Measurements from ENCODE around the gene SPON2. TPM values are rescaled to one million over a fixed set of nuclear protein-coding genes. Genes with fewer than 3 reads are reported as not detected.
A peak's percentile ranks its signal among the peaks of the same experiment; 100 is the strongest.

Gene SPON2
- total RNA-seq, 1 donor from 2014 or later: 43.9 TPM

DNA sequence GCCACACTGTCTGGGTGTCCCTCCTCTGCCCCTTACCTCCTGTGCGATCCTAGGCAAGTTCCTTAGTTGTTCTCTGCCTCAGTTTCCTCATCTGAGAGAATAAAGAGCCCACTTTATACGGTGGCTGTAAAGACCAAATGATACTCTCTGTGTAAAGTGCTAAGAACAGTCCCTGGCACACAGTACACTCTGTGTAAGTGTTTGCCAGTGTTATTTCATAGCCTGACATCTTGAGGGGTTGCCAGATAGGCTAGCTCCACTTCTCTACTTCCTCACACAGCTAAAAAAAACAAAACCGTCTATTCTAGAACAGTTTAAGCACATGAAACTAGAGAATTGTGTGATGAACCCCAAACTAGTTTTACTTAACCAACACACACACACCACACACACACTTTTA lies 17.1 kb downstream of the SPON2 start:
- no peaks in the 10 kb centered on the region for H3K36me3 ChIP-seq
- TF ChIP-seq, protein P1, sequence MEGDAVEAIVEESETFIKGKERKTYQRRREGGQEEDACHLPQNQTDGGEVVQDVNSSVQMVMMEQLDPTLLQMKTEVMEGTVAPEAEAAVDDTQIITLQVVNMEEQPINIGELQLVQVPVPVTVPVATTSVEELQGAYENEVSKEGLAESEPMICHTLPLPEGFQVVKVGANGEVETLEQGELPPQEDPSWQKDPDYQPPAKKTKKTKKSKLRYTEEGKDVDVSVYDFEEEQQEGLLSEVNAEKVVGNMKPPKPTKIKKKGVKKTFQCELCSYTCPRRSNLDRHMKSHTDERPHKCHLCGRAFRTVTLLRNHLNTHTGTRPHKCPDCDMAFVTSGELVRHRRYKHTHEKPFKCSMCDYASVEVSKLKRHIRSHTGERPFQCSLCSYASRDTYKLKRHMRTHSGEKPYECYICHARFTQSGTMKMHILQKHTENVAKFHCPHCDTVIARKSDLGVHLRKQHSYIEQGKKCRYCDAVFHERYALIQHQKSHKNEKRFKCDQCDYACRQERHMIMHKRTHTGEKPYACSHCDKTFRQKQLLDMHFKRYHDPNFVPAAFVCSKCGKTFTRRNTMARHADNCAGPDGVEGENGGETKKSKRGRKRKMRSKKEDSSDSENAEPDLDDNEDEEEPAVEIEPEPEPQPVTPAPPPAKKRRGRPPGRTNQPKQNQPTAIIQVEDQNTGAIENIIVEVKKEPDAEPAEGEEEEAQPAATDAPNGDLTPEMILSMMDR (IDR thresholded peaks at IDR 0.05): no peak
- DNase-seq: no peak
- H3K9me3 ChIP-seq: no peaks in the 10 kb centered on the region
- no peak overlapping the region for H3K27ac ChIP-seq
- ATAC-seq: peak; percentile 69
- peaks cover 9% of the 10 kb centered on the region for H3K4me1 ChIP-seq
- intact Hi-C loops (cut with DNase I): no loop called here
- H3K4me3 ChIP-seq: no peak overlapping the region
- H3K27me3 ChIP-seq: no peaks in the 10 kb centered on the region

DNA sequence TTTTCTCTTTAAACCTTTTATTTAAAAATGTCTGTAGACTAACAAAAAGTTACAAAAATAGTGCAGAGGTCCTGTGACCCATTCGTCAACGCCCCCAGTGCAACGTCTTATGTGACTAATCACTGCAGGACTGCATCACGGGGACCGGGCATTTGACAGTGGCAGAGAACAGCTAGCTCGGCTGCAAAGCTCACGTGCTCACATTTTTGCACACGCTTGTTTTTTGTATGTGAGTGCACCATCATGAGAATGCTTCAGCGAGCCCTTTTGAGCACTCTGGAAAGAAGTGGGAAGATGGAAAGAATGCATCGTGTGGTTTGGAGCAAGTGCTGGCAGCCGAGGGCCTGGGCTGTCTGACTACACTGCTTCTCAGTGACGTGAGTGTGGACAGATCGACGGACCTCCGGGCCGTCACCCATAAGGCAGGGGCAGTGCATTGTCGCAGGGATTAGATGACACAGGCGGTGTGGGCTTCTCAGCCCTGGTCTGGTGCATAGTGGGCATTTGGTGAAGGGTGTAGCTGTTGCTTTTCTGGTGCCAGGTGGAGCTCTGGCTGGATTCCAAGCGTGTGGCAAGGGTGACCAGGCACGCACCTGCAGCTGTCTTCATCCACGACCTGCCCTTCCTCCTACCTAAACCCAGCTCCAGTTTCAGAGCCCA lies 17.7 kb downstream of the SPON2 start:
- TF ChIP-seq, protein P1 (IDR thresholded peaks at IDR 0.05): no peak
- ATAC-seq (peak; percentile 51), DNase-seq (no peak)
- no peaks in the 10 kb centered on the region for H3K9me3 ChIP-seq
- peaks cover 9% of the 10 kb centered on the region for H3K4me1 ChIP-seq
- no peaks in the 10 kb centered on the region for H3K36me3 ChIP-seq
- H3K4me3 ChIP-seq: no peak overlapping the region
- no peaks in the 10 kb centered on the region for H3K27me3 ChIP-seq
- intact Hi-C loops (cut with DNase I): no loop called here
- H3K27ac ChIP-seq: no peak overlapping the region

DNA sequence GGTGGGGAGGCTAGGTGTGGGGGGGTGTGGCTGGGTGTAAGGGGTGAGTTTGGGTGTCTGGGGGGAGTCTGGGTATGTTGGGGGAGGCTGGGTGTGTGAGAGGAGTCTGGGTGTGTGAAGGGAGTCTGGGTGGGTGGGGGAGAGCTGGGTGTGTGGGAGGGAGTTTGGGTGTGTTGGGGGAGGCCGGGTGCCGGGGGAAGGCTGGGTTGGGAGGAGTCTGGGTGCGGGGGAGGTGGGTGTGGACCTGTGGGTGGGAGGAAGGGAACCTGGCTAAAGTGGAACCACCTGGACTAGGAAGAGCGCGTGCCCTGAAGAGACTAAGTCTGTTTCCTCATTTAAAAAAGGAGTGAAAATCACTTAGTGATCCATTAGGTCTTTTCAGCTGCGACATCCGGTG lies 18.3 kb downstream of the SPON2 start:
- DNase-seq (no peak), ATAC-seq (no peak)
- intact Hi-C loops (cut with DNase I): no loop called here
- TF ChIP-seq, protein P1 (IDR thresholded peaks at IDR 0.05): no peak
- Histone ChIP-seq H3K36me3 (no peaks in the 10 kb centered on the region), H3K9me3 (no peaks in the 10 kb centered on the region), H3K27me3 (no peaks in the 10 kb centered on the region), H3K4me3 (no peak overlapping the region), H3K4me1 (peaks cover 9% of the 10 kb centered on the region), H3K27ac (no peak overlapping the region)

DNA sequence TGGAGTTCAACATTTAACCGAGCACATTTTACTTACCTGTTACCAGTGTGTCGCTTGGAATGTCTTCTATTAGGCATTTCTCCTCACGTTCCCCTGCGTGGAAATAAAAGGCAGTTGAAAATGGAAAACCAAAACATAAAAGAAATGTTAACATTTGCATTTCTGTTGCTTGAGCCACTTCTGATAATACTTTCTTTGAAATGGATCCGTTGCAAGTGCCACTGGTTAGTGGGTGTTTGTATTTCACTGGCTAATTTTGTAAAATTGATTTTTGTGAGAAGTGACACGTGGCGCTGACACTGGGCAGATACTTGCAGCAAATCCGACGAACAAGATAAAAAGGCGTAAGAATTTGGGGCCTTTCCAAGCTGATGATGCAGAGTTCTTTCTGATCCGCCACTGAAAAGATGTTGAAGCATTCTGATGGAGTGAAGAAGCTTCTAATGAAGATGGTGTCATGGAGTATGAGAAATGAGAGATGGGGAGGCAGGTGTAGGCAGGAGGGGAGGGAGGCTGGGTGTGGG lies 18.8 kb downstream of the SPON2 start:
- Histone ChIP-seq H3K4me3 (no peak overlapping the region), H3K4me1 (peaks cover 9% of the 10 kb centered on the region), H3K36me3 (no peaks in the 10 kb centered on the region), H3K27ac (no peak overlapping the region), H3K9me3 (no peaks in the 10 kb centered on the region), H3K27me3 (no peaks in the 10 kb centered on the region)
- no peak for DNase-seq
- ATAC-seq: no peak
- TF ChIP-seq, protein P1 (IDR thresholded peaks at IDR 0.05): no peak
- intact Hi-C loops (cut with DNase I): no loop called here

DNA sequence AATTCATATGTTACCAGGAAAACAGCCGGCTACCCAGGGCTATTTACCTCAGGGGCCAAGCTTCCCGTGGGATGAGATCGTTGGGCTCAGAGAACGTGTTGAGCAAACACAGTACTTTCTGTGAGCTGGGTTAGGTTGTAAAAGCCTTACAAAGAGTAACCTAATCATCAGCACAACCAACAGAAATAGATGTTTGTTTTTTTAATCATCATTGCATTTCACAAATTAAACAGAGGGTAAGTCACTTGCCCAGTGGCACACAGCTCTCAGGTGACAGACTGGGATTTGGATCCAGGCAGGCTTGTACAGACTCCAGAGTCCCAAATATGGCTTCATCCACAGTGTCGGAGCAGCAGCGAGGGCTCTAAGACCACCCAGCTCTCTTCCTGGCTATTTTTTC lies 20.1 kb downstream of the SPON2 start:
- Histone ChIP-seq H3K27me3 (no peaks in the 10 kb centered on the region), H3K4me1 (peaks cover 9% of the 10 kb centered on the region), H3K9me3 (no peaks in the 10 kb centered on the region), H3K4me3 (no peak overlapping the region), H3K36me3 (no peaks in the 10 kb centered on the region), H3K27ac (no peak overlapping the region)
- DNase-seq: no peak
- intact Hi-C loops (cut with DNase I): no loop called here
- no peak for ATAC-seq
- TF ChIP-seq, protein P1 (IDR thresholded peaks at IDR 0.05): no peak

Data from upper lobe of right lung (tissue), 1 donor.